ENCODE data around the gene TNS3. TPM values are rescaled to one million over a fixed set of nuclear protein-coding genes. Genes with fewer than 3 reads are reported as not detected.

Gene TNS3
- total and polyA plus RNA-seq, 2 donors (not counting 1 experiment from before 2014, with no cell fraction given), result 11.4 to 77.5 TPM

- no peaks in the 10 kb centered on the region for H3K27me3 ChIP-seq (replicated peaks in 1 of 4; ENCODE audit: control extremely low read depth in 1 of 4, control insufficient read depth in 3 of 4, insufficient read depth in 4 of 4, low read length in 3 of 4)
- H3K27ac Mint-ChIP-seq, result no peak overlapping the region
Observed at GRCh38 chr7:47594406-47594805, 12.5 kb upstream of the TNS3 start.

More at GRCh38 chr7:47594406-47594805, 12.5 kb upstream of the TNS3 start:
- 20% methylated on average over 1 of the region's 3 CpGs for WGBS (ENCODE audit: insufficient coverage)
- intact Hi-C loops (cut with micrococcal nuclease), result no loop called here
- H3K4me1 ChIP-seq (ENCODE audit: control insufficient read depth in 2 of 2, insufficient read depth in 2 of 2, low read length in 2 of 2), result peaks cover 5% of the 10 kb centered on the region in 2 donors
- peaks cover 1 to 47% (median 29%) of the 10 kb centered on the region in 3 donors for H3K9me3 ChIP-seq (ENCODE audit: control extremely low read depth in 1 of 3, control insufficient read depth in 2 of 3, insufficient read depth in 1 of 3, low read length in 2 of 3)
- no peak overlapping the region for H3K4me3 Mint-ChIP-seq
- no peaks in the 10 kb centered on the region for H3K27me3 Mint-ChIP-seq
- H3K27ac ChIP-seq (ENCODE audit: low read length in 2 of 2), result no peak overlapping the region
- ChIA-PET POLR2A (no interaction called here), CTCF (no interaction called here)
- no peaks in the 10 kb centered on the region for H4K20me1 ChIP-seq (ENCODE audit: control insufficient read depth, insufficient read depth, low read length, poor library complexity, severe bottlenecking)
- H3K79me2 ChIP-seq (ENCODE audit: control insufficient read depth, insufficient read depth, low read length), result no peaks in the 10 kb centered on the region
- no peak overlapping the region for H3K4me3 ChIP-seq (ENCODE audit: control extremely low read depth in 1 of 5, extremely low read depth in 1 of 5, insufficient read depth in 1 of 5, low read depth in 2 of 5, low read length in 4 of 5)
- DNase-seq, result no peak
- H3K4me2 ChIP-seq (replicated peaks; ENCODE audit: low read depth, low read length, poor library complexity, severe bottlenecking), result no peak overlapping the region
- H3K36me3 ChIP-seq (replicated peaks in 1 of 2; ENCODE audit: control extremely low read depth in 1 of 2, control insufficient read depth in 1 of 2, extremely low read depth in 1 of 2, insufficient read depth in 2 of 2, low read length in 1 of 2), result no peaks in the 10 kb centered on the region
- H3K9me3 Mint-ChIP-seq (ENCODE audit: insufficient read depth), result peaks cover 3% of the 10 kb centered on the region
- ATAC-seq (ENCODE audit: low read depth), result no peak
- H3K9ac ChIP-seq (ENCODE audit: low read length), result no peak overlapping the region
- TF ChIP-seq EZH2 (IDR thresholded peaks at IDR 0.05; ENCODE audit: borderline replicate concordance, insufficient read depth, low read depth, low read length, poor library complexity, severe bottlenecking), result no peak
- TF ChIP-seq CTCF (IDR thresholded peaks at IDR 0.05), result no peak
- no peak overlapping the region for H2AFZ ChIP-seq (ENCODE audit: insufficient read depth, low read depth, low read length, poor library complexity, severe bottlenecking)
- H3K4me1 Mint-ChIP-seq, result peaks cover 12% of the 10 kb centered on the region

Measured in B cell (primary cell).